ENCODE data around the gene PCDHGA1.
"Not testable (repeated sequence)": the region's sequence is repeated elsewhere in the genome, so short reads cannot be mapped to it uniquely, and the experiment has no call there.

PCDHGA1 gene

DNA sequence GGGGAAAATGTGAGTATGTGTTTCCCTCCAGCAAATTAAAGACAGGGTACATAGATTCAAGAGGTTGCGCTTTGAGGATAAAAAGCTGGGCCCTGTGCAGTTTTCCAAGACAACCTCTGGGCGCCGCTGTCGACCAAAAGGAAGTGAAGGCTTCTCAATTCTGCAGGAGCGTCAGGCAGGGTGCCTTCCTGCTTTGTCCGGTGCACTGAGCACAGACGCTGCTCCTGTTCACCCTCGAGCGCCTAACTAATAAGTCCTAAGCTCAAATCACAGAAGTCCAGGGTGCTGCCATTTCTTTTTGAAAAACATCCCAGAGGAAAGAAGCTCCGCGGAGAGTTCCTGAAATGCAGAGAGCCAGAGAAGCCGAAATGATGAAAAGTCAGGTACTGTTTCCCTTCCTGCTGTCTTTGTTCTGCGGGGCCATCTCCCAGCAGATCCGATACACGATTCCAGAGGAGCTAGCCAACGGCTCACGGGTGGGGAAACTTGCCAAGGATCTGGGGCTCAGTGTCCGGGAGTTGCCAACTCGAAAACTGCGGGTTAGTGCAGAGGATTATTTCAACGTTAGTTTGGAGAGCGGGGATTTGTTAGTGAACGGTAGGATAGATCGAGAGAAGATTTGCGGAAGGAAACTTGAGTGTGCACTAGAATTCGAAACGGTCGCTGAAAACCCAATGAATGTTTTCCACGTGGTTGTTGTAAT, 19.8 kb downstream of the PCDHGA1 start, which contains the start of gene PCDHGB1:
PCDHGB1 (plus strand) TSS at position 183 of the 703 bp plus-strand sequence; CDS start at position 345, 162 bp downstream.
- peak; percentile 50 for DNase-seq (ENCODE audit: low read depth)

DNA sequence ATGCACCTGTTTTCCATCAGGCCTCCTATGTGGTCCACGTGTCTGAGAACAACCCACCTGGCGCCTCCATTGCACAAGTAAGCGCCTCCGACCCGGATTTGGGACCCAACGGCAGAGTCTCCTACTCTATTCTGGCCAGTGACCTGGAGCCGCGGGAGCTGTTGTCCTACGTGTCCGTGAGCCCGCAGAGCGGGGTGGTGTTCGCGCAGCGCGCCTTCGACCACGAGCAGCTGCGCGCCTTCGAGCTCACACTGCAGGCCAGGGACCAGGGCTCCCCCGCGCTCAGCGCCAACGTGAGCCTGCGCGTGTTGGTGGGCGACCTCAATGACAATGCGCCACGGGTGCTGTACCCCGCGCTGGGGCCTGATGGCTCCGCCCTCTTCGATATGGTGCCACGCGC, 21.3 kb downstream of the PCDHGA1 start:
- DNase-seq (ENCODE audit: low read depth) = no peak

DNA sequence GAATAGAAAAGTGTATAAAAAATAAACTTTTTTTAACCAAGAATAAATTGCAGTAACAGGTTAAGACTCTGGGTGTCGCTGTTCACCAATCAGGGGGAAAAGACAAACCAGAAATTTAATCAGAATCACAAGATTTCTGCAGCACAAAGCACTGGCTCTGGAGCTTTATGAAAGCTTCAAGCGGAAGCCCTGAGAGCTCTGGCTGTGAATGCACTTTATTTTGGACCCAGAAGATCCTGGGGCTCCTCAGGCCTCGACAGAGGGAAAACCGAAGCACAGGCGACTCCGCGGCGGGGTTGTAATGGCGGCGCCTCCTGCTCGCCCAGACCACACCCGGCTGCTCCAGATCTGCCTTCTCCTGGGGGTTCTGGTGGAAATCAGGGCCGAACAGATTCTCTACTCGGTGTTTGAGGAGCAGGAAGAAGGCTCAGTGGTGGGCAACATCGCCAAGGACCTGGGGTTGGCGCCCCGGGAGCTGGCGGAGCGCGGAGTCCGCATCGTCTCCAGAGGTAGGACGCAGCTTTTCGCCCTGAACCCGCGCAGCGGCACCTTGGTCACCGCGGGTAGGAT, 24.7 kb downstream of the PCDHGA1 start, which contains the start of gene PCDHGA4:
PCDHGA4 (plus strand) TSS at position 122 of the 570 bp plus-strand sequence; CDS start at position 209, 87 bp downstream.
- DNase-seq (ENCODE audit: low read depth) = no peak

DNA sequence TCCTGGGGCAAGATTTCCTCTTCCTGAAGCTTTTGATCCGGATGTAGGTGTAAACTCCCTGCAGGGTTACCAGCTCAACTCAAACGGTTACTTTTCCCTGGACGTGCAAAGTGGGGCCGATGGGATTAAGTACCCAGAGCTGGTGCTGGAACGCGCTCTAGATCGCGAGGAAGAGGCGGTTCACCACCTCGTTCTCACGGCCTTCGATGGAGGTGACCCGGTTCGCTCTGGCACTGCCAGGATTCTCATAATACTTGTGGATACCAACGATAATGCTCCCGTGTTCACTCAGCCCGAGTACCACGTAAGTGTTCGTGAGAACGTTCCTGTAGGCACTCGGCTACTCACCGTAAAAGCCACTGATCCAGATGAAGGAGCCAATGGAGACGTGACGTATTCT, 25.3 kb downstream of the PCDHGA1 start:
- DNase-seq (ENCODE audit: low read depth) = no peak

DNA sequence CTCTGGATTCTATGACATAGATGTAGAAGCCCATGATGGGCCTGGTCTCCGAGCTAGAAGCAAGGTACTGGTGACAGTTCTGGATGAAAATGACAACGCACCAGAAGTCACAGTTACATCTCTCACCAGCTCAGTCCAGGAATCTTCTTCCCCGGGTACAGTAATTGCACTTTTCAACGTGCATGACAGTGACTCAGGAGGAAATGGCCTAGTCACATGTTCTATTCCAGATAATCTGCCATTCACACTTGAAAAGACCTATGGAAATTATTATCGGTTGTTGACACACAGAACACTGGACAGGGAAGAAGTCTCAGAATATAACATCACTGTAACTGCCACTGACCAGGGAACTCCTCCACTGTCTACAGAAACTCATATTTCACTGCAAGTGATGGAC, 25.8 kb downstream of the PCDHGA1 start:
- no peak for DNase-seq (ENCODE audit: low read depth)

DNA sequence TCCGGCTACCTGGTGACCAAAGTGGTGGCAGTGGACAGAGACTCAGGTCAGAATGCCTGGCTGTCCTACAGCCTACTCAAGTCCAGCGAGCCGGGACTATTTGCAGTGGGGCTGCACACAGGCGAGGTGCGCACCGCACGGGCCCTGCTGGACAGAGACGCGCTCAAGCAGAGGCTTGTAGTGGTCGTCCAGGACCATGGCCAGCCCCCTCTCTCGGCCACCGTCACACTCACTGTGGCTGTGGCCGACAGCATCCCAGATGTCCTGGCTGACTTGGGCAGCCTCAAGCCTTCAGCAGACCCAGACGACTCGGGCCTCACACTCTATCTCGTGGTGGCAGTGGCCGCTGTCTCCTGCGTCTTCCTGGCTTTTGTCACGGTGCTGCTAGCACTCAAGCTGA, 26.6 kb downstream of the PCDHGA1 start:
- no peak for DNase-seq (ENCODE audit: low read depth)

DNA sequence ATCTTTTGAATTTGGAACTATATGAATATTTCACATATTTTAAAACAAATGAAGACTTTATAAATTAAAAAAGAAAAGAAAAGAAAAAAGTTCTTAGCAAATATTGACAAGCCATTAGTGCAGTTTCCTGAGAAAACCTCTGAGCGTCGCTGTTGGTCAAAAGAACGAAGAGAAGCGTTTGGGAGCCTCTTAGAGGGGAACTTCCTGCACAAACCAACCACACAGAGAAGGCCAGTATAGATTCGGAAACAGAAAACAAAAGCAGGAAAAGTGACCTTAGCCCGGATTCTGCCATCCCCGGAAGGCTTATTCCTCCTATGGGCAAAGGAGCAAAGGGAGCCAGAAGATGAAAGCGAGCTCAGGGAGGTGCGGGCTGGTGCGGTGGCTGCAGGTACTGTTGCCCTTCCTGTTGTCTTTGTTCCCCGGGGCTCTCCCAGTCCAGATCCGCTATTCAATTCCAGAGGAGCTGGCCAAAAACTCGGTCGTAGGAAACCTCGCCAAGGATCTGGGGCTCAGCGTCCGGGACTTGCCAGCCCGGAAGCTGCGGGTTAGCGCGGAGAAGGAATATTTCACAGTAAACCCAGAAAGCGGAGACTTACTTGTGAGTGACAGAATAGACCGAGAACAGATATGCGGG, 29.6 kb downstream of the PCDHGA1 start, which contains the start of gene PCDHGB2:
PCDHGB2 (plus strand) TSS at position 205 of the 637 bp plus-strand sequence; CDS start at position 347, 142 bp downstream.
- no peak for DNase-seq (ENCODE audit: low read depth)

DNA sequence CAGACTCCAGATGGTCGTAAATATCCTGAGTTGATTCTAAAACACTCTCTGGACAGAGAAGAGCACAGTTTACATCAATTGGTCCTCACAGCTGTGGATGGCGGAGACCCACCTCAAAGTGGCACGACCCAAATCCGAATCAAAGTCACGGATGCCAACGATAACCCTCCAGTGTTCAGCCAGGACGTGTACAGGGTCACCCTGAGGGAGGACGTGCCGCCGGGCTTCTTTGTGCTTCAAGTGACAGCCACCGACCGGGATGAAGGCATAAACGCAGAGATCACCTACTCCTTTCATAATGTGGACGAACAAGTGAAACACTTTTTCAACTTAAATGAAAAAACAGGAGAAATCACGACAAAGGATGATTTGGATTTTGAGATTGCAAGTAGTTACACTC, 30.4 kb downstream of the PCDHGA1 start:
- no peak for DNase-seq (ENCODE audit: low read depth)

DNA sequence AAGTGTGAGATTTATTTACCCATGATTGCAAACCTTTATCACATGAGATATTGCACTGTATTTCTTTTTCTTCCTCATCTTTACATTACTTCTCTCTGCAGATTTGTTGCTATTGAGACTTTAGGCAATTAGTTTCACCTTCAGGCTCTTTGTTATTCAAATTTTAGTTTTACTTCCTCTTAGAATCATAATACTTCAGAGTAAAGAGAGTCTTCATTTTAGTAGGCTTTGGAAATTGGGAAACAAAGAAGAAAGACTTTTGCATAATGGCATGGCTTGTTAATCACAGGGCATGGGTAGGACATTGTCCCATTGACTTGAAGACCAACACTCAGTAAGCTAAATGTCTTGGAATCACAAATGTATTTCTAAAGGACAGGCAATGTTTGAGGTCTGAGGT, 32.4 kb downstream of the PCDHGA1 start:
- DNase-seq (ENCODE audit: low read depth) = no peak

DNA sequence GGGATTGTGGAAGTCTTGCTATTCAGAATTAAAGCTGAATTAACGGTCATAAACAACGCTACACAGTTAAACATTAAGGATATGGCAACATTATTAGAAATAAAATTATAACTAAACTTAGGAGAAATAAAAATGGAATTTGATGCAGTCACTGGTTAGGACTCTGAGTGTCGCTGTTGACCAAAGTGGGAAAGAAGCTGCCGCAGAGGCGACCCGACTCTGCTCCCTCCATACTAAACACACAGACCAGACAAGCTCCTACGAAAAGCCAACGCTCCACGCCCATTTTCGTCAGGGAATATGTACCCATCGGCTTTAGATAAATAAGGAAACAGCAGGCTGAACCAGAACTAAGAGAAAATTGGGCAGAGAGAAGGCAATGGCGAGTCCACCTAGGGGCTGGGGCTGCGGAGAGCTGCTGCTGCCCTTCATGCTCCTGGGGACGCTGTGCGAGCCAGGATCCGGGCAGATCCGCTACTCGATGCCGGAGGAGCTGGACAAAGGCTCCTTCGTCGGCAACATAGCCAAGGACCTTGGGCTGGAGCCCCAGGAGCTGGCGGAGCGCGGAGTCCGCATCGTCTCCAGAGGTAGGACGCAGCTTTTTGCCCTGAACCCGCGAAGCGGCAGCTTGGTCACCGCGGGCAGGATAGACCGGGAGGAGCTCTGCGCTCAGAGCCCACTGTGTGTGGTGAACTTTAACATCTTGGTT, 33.8 kb downstream of the PCDHGA1 start, which contains the start of gene PCDHGA5:
PCDHGA5 (plus strand) TSS at position 211 of the 709 bp plus-strand sequence; CDS start at position 380, 169 bp downstream.
- DNase-seq (ENCODE audit: low read depth) = no peak

DNA sequence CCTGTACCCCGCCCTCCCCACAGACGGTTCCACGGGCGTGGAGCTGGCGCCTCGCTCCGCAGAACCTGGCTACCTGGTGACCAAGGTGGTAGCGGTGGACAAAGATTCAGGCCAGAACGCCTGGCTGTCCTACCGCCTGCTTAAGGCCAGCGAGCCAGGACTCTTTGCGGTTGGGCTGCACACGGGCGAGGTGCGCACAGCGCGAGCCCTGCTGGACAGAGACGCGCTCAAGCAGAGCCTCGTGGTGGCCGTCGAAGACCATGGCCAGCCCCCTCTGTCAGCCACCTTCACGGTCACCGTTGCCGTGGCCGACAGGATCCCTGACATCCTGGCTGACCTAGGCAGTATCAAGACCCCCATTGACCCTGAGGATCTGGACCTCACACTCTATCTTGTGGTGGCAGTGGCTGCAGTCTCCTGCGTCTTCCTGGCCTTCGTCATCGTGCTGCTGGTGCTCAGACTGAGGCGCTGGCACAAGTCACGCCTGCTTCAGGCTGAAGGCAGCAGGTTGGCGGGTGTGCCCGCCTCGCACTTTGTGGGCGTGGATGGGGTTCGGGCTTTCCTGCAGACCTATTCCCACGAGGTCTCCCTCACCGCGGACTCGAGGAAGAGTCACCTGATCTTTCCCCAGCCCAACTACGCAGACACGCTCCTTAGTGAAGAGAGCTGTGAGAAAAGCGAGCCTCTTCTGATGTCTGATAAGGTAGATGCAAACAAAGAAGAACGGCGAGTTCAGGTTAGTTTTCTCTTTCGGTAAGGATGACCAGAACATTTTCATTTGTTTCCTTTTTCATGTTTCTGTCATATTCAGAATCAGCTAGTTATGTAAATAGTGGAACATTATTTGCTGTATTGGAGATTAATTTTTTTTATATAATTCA, 35.9 kb downstream of the PCDHGA1 start:
- no peak for DNase-seq (ENCODE audit: low read depth)

DNA sequence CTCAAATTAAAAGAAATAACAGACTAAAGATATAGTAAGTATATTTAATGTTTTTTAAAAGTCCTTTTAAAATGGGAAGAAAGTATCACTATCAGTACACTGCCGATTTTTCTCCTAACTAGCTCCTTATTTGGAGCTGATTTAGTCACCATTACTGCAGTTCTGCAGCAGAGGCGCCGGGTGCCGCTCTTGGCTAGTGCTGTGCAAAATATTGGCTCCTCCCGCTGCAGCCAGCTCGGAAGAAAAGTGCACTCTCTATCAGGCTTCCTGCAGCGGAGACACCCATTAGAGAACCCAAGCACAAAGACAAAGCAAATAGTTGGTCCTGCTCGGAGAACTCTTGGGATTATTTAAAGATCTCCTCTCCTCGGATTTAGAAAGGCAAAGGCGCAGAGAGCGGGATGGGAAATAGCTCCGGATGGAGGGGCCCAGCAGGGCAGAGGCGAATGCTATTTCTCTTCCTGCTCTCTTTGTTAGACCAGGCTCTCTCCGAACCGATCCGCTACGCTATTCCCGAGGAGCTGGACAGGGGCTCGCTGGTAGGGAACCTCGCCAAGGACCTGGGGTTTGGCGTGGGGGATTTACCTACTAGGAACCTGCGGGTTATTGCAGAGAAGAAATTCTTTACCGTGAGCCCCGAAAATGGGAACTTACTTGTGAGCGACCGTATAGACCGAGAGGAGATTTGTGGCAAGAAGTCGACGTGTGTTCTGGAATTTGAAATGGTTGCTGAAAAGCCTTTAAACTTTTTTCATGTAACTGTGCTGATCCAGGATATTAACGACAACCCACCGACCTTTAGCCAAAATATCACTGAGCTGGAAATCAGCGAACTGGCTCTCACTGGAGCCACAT, 39.9 kb downstream of the PCDHGA1 start, which contains the start of gene PCDHGB3:
PCDHGB3 (plus strand) TSS at position 249 of the 855 bp plus-strand sequence; CDS start at position 402, 153 bp downstream.
- peak; percentile 47 for DNase-seq (ENCODE audit: low read depth)

DNA sequence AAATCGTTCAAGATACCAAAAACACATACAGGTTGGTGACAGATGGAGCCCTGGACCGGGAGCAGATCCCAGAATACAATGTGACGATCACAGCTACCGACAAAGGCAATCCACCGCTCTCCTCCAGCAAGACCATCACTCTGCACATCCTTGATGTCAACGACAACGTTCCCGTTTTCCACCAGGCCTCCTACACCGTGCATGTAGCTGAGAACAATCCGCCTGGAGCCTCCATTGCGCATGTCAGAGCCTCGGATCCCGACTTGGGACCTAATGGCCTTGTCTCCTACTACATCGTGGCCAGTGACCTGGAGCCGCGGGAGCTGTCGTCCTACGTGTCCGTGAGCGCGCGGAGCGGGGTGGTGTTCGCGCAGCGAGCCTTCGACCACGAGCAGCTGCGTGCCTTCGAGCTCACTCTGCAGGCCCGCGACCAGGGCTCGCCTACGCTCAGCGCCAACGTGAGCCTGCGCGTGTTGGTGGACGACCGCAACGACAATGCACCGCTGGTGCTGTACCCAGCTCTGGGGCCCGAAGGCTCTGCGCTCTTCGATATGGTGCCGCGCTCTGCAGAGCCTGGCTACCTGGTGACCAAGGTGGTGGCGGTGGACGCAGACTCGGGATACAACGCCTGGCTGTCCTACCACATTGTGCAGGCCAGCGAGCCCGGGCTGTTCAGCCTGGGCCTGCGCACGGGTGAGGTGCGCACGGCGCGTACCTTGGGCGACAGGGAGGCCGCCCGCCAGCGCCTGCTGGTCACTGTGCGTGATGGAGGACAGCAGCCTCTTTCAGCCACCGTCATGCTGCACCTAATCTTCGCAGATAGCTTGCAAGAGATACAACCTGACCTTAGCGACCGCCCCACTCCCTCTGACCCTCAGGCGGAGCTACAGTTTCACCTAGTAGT, 41.5 kb downstream of the PCDHGA1 start:
- DNase-seq (ENCODE audit: low read depth) = no peak

DNA sequence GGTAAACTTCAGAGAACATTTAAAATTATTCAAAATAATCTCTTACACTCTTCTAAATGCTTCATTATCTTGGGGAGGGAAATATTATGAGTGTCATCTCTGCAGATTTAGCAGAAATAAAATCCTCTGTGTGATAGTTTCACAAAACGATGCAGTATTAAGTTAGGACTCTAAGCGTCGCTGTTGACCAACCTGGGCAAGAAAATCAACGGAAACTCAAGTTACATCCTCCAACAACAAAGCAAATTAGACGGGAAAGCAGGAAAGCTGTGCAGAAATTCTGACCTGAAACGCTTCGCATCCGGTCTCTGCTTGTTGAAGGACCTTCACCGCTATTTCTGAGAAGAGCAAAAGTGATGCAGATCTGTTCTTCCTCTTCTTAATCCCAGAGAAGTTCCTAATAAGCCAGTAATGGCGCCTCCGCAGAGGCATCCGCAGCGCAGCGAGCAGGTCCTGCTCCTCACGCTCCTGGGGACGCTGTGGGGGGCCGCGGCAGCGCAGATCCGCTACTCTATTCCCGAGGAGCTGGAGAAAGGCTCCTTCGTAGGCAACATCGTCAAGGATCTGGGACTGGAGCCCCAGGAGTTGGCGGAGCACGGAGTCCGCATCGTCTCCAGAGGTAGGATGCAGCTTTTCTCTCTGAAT, 43.5 kb downstream of the PCDHGA1 start, which contains the start of gene PCDHGA6:
PCDHGA6 (plus strand) TSS at position 219 of the 645 bp plus-strand sequence; CDS start at position 412, 193 bp downstream.
- DNase-seq (ENCODE audit: low read depth) = no peak

DNA sequence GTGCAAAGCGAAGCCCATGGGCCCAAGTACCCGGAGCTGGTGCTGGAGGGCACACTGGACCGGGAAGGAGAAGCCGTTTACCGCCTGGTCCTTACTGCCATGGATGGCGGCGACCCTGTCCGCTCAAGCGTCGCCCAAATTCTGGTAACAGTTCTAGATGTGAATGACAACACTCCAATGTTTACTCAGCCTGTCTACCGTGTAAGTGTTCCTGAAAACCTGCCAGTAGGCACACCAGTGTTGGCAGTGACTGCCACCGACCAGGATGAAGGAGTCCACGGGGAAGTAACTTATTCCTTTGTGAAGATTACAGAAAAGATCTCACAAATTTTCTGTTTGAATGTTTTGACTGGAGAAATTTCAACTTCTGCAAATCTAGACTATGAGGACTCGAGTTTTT, 44.3 kb downstream of the PCDHGA1 start:
- no peak for DNase-seq (ENCODE audit: low read depth)

DNA sequence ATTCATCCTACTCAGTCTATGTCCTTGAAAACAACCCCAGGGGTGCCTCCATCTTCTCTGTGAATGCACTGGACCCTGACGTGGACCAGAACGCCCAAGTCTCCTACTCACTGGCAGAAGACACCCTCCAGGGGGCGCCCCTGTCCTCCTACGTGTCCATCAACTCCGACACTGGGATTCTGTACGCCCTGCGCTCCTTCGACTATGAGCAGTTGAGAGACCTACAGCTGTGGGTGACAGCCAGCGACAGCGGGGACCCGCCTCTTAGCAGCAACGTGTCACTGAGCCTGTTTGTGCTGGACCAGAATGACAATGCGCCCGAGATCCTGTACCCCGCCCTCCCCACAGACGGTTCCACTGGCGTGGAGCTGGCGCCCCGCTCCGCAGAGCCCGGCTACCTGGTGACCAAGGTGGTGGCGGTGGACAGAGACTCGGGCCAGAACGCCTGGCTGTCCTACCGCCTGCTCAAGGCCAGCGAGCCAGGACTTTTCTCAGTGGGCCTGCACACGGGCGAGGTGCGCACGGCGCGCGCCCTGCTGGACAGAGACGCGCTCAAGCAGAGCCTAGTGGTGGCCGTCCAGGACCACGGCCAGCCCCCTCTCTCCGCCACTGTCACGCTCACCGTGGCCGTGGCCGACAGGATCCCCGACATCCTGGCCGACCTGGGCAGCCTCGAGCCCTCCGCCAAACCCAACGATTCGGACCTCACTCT, 45.3 kb downstream of the PCDHGA1 start:
- DNase-seq (ENCODE audit: low read depth) = not testable (repeated sequence)

DNA sequence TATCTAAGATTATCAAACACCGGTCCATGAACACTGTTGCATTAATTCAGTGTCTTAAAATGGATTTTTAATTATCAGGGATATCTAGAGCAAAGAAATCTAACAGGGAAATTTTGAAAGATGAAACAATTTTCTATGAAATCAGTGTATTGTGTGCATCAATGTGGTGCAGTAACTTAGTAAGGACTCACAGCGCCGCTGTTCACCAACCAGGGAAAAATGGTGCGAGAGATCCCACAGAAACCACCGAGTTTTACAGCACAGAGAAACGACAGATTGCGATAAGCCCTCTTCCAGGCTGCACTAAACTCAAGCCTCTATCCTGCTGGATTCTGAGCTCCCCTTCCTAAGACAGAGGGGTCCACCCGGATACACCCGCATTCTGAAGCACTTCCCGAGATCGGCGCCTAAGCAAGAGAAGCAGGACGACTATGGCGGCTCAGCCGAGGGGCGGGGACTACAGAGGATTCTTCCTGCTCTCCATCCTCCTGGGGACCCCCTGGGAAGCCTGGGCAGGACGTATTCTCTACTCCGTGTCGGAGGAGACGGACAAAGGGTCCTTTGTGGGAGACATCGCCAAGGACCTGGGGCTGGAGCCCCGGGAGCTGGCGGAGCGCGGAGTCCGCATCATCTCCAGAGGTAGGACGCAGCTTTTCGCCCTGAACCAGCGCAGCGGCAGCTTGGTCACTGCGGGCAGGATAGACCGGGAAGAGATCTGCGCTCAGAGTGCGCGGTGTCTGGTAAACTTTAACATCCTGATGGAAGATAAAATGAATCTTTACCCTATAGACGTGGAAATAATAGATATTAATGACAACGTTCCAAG, 52.4 kb downstream of the PCDHGA1 start, which contains the start of gene PCDHGA7:
PCDHGA7 (plus strand) TSS at position 274 of the 826 bp plus-strand sequence; CDS start at position 432, 158 bp downstream.
- DNase-seq (ENCODE audit: low read depth) = no peak
